ENCODE data around the gene LMX1B.
"Not testable (repeated sequence)": the region's sequence is repeated elsewhere in the genome, so short reads cannot be mapped to it uniquely, and the experiment has no call there.

LMX1B gene

DNA sequence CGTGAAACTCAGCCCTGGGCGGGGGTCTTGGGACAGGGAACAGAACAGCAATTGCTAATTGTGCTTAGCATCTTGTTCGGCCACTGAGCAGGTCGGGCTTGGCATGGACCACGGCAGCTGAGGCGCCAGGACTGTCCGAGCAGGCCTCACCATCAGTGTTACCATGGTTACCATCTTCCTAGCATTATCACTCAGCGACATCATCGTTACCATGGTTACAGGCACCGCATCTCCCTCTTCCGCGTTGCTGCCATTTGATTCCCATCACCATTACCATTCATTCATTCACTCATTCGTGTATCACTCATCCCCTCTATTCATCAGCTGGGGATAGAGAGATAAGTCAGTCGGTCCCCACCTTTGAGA lies 110.1 kb downstream of the LMX1B start:
- no peak overlapping the region for H3K4me3 ChIP-seq (ENCODE audit: low read depth, low read length)
- DNase-seq (ENCODE audit: low read depth) = no peak
- no peak for TF ChIP-seq MYC (IDR thresholded peaks at IDR 0.05; ENCODE audit: low read depth, low read length)
- no peak for TF ChIP-seq POLR2A (IDR thresholded peaks at IDR 0.05; ENCODE audit: extremely low read depth, insufficient read length)
- TF ChIP-seq, protein P1, sequence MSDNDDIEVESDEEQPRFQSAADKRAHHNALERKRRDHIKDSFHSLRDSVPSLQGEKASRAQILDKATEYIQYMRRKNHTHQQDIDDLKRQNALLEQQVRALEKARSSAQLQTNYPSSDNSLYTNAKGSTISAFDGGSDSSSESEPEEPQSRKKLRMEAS (IDR thresholded peaks at IDR 0.05; ENCODE audit: low read depth, low read length) = no peak
- no peak for TF ChIP-seq CTCF (IDR thresholded peaks at IDR 0.05; ENCODE audit: low read depth, low read length)

DNA sequence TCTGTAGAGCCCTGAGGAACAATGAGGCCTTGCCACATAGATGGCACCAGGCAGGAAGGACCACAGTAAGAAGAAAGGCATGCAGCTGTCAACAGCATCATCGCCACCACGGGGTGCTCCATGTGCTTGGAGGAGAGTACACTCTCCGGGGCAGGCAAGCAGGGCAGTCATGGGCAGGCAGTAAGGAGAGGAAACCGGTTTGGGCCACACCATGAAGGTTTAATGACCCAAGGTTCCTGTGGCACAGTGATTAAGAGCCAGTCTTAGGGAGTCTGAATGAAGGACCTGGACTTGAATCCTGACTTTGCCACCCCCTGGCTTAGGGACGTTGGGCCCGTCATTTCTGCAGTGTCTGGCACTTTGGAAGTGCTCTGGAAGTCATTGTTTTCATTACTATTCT lies 110.5 kb downstream of the LMX1B start:
- no peak for TF ChIP-seq MYC (IDR thresholded peaks at IDR 0.05; ENCODE audit: low read depth, low read length)
- TF ChIP-seq POLR2A (IDR thresholded peaks at IDR 0.05; ENCODE audit: extremely low read depth, insufficient read length) = no peak
- TF ChIP-seq, protein P1 (IDR thresholded peaks at IDR 0.05; ENCODE audit: low read depth, low read length) = no peak
- no peak for TF ChIP-seq CTCF (IDR thresholded peaks at IDR 0.05; ENCODE audit: low read depth, low read length)
- DNase-seq (ENCODE audit: low read depth) = no peak
- no peak overlapping the region for H3K4me3 ChIP-seq (ENCODE audit: low read depth, low read length)

DNA sequence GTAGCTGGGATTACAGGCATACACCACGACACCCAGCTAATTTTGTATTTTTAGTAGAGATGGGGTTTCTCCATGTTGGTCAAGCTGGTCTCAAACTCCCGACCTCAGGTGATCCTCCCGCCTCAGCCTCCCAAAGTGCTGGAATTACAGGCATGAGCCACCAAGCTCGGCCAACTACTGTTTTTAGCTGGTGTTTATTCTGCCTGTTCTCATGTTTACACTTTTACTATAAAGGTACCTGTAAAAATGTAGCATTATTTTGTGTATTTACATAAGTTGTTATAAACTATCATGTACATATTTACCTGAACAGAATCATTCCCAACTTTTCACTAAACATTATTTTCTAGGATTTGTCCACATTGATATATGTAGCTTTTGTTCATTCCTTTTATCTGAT lies 111.8 kb downstream of the LMX1B start:
- not testable (repeated sequence) for DNase-seq (ENCODE audit: low read depth); H3K4me3 ChIP-seq (ENCODE audit: low read depth, low read length)

DNA sequence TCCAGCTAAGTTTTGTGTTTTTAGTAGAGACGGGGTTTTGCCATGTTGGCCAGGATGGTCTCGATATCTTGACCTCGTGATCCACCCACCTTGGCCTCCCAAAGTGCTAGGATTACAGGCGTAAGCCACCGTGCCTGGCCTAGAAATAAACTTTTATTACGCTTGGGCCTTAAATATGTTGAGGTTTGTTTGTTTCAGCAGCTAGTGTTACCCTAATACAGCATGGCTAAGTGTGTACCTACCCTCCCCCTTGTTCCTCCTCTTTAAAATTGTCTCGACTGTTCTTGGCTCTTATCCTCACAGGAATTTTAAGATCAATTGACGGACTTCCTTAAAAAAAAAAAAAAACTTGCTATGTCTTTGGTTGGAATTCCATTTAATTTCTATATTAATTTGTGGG lies 114.5 kb downstream of the LMX1B start:
- DNase-seq (ENCODE audit: low read depth); H3K4me3 ChIP-seq (ENCODE audit: low read depth, low read length): not testable (repeated sequence)

GRCh38 chr9:126730592-126730991 lies 116.9 kb downstream of the LMX1B start:
- H3K4me3 ChIP-seq (ENCODE audit: low read depth, low read length); DNase-seq (ENCODE audit: low read depth): not testable (repeated sequence)

GRCh38 chr9:126733005-126733404 lies 119.3 kb downstream of the LMX1B start:
- no peak overlapping the region for H3K4me3 ChIP-seq (ENCODE audit: low read depth, low read length)
- TF ChIP-seq, protein P1 (IDR thresholded peaks at IDR 0.05; ENCODE audit: low read depth, low read length) = no peak
- no peak for TF ChIP-seq MYC (IDR thresholded peaks at IDR 0.05; ENCODE audit: low read depth, low read length)
- TF ChIP-seq CTCF (IDR thresholded peaks at IDR 0.05; ENCODE audit: low read depth, low read length) = no peak
- TF ChIP-seq POLR2A (IDR thresholded peaks at IDR 0.05; ENCODE audit: extremely low read depth, insufficient read length) = no peak

DNA sequence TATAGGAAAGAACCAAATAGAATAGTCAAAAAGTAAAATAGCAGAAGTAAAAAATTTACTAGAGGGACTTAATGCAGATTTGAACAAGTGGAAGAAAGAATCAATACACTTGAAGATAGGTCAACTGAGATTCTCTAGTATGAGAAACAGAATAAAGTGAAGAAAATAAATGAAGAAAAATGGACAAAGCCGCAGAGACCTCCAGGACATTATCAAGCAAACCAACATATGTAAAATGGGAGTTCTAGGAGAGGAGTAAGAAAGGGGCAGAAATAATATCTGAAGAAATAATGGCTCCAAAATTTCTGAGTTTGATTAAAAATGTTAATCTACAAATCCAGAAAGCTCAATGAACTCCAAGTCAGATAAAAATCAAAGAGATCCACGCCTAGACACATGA lies 121.1 kb downstream of the LMX1B start:
- H3K4me3 ChIP-seq (ENCODE audit: low read depth, low read length) = no peak overlapping the region
- TF ChIP-seq MYC (IDR thresholded peaks at IDR 0.05; ENCODE audit: low read depth, low read length) (no peak), CTCF (IDR thresholded peaks at IDR 0.05; ENCODE audit: low read depth, low read length) (no peak)
- TF ChIP-seq, protein P1 (IDR thresholded peaks at IDR 0.05; ENCODE audit: low read depth, low read length) = no peak

More at GRCh38 chr9:126733005-126733404, 119.3 kb downstream of the LMX1B start:
- no peak for DNase-seq (ENCODE audit: low read depth)

DNA sequence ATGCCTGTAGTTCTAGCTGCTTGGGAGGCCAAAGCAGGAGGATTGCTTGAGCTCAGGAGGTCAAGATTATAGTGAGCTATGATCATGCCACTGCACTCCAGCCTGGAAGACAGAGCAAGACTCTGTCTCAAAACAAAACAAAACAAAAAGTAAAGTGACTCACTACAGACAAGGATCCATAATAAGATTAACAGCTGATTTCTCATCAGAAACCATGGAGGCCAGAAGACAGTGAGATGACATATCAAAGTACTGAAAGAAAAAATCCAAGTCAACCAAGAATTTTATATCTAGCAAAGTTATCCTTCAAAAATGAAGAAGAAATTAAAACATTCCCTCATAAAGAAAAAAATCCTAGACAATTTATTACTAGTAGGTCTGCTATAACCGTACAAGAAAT lies 121.8 kb downstream of the LMX1B start:
- no peak overlapping the region for H3K4me3 ChIP-seq (ENCODE audit: low read depth, low read length)
- TF ChIP-seq CTCF (IDR thresholded peaks at IDR 0.05; ENCODE audit: low read depth, low read length) (no peak), MYC (IDR thresholded peaks at IDR 0.05; ENCODE audit: low read depth, low read length) (no peak), POLR2A (IDR thresholded peaks at IDR 0.05; ENCODE audit: extremely low read depth, insufficient read length) (no peak)
- TF ChIP-seq, protein P1 (IDR thresholded peaks at IDR 0.05; ENCODE audit: low read depth, low read length) = no peak
- no peak for DNase-seq (ENCODE audit: low read depth)

More for the DNA sequence above, 121.1 kb downstream of the LMX1B start:
- DNase-seq (ENCODE audit: low read depth) = no peak
